ENCODE data around the gene DCD.
"Not testable (repeated sequence)": the region's sequence is repeated elsewhere in the genome, so short reads cannot be mapped to it uniquely, and the experiment has no call there.

DCD gene

GRCh38 chr12:54653025-54653424, 4.9 kb upstream of the DCD start:
- DNase-seq (ENCODE audit: low read depth in 2 of 2) = no peak

- DNase-seq (ENCODE audit: low read depth in 2 of 2) = no peak
Observed at GRCh38 chr12:54650889-54651288, 2.7 kb upstream of the DCD start.

DNA sequence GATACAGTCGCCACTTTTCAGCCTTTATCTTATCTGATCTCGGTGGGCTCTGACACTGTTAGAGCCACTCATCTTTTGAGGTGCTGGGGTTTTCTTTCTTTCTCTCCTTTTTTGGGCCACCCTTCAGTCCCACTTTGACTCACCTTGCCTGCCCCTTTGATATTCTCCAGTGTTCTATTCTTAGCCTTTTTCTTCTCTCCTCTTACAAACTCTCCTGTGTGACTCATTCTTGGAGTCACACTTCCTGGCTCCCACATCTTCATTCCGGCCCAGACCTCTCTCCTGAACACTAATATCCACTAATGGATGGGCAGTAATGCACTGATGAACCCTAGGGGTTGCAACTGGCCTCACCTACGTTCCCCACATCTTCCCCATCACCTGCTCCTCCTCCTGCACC, 2.2 kb upstream of the DCD start:
- no peak for DNase-seq (ENCODE audit: low read depth in 2 of 2)

DNA sequence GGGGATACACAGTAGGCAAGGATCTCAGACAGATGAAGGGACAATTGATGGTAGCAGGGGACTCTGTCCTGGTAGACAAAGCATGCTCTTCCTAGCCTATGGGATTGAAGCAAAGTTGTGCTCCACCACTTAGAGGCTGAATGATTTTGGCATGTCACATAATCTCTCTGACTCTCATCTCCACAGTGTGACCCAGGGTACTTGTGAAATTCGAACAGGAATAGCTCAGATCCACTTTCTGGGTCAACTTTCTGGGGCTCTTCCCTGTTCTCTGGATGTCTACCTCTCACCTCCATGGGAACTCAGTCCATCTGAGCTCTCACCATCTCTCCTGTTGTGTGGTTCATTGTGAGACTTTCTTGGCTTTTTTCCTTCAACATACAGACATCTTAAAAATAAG, 1.7 kb upstream of the DCD start:
- no peak for DNase-seq (ENCODE audit: low read depth in 2 of 2)

DNA sequence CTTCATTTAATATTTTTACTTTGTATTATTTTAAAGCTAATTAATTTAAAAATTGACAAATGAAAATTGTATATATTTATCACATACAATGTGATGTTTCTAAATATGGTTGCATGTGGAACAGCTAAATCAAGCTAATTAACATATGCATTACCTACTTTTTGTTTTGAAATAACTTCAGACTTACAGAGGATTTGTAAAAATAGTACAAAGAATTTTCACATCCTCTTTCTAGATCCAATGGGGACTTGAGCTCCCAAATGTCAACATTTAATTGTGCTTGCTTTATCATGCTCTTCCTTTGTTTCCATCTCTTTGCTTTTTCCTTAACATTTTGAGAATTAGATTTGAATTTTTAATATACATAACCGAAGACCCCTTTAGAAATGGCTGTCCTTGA, 6.6 kb downstream of the DCD start:
- DNase-seq (ENCODE audit: low read depth in 2 of 2) = no peak

GRCh38 chr12:54641089-54641488, 7.1 kb downstream of the DCD start:
- DNase-seq (ENCODE audit: low read depth in 2 of 2) = no peak

DNA sequence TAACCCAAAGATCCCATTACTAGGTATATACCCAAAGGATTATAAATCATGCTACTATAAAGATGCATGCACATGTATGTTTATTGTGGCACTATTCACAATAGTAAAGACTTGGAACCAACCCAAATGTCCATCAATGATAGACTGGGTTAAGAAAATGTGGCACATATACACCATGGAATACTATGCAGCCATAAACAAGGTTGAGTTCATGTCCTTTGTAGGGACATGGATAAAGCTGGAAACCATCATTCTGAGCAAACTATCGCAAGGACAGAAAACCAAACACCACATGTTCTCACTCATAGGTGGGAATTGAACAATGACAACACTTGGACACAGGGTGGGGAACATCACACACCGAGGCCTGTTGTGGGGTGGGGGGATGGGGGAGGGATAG, 9.1 kb downstream of the DCD start:
- not testable (repeated sequence) for DNase-seq (ENCODE audit: low read depth in 2 of 2)

GRCh38 chr12:54634795-54635194, 13.4 kb downstream of the DCD start, which contains the start of gene LACRT:
LACRT (minus strand) TSS chr12:54634895; CDS start chr12:54634841, 54 bp downstream.
- no peak for DNase-seq (ENCODE audit: low read depth in 2 of 2)

- DNase-seq (ENCODE audit: low read depth in 2 of 2) = no peak
Observed at GRCh38 chr12:54631988-54632728, 16.0 kb downstream of the DCD start.

- DNase-seq (ENCODE audit: low read depth in 2 of 2) = no peak
Observed at GRCh38 chr12:54631551-54631950, 16.6 kb downstream of the DCD start.

DNA sequence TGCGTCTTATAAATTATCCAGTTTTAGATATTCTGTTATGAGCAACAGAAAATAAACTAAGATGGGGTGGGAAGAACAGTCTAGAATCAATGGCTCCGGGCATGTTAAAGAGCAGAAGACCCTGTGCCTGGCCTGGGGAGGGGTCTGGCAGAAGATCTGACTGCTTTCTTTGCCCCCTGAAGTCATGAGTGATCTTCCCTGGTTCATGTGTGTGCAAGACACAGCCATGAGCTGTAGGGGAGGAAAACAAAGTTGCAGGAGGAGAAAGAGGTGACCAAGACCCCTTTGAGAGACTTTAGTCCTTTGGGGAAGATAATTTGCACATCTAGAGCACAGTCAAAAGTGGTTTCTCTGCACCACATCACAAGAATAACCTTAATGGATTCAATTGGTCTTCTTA, 18.2 kb downstream of the DCD start:
- no peak for DNase-seq (ENCODE audit: low read depth in 2 of 2)

GRCh38 chr12:54628186-54628846, 19.8 kb downstream of the DCD start:
- no peak for DNase-seq (ENCODE audit: low read depth in 2 of 2)

DNA sequence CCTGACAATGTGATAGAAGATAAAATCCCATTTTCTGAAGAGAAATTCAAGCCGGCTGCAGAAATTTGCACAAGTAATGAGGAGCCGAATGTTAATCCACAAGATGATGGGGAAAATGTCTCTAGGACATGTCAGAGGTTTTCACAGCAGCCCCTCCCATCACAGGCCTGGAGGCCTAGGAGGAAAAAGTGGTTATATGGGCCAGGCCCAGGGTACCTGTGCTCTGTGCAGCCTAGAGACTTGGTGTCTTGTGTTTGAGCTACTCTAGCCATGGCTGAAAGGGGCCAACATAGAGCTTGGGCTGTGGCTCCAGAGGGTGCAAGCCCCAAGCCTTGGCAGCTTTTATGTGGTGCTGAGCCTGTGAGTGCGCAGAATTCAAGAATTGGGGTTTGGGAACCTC, 20.9 kb downstream of the DCD start:
- no peak for DNase-seq (ENCODE audit: low read depth in 2 of 2)

DNA sequence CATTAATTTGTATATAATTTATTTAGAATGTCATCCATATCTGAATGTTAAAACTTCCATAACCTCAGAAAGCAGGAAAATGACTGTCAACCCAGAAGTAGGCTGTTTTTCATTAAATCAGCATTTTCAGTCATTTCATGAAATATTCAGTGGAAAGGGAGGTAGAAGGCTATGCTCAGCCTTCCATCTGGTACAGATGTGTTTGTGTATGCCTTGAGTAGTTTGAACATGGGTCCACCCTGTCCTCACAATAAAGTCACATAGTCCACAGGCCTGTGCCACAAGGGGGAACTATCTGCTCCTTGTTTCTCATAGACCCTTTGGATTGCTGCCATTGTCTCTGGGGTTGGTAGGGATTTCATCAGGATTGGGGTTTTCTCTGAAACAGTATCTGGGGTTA, 22.6 kb downstream of the DCD start:
- no peak for DNase-seq (ENCODE audit: low read depth in 2 of 2)

- no peak for DNase-seq (ENCODE audit: low read depth in 2 of 2)
Observed at GRCh38 chr12:54624315-54625279, 23.6 kb downstream of the DCD start.

DNA sequence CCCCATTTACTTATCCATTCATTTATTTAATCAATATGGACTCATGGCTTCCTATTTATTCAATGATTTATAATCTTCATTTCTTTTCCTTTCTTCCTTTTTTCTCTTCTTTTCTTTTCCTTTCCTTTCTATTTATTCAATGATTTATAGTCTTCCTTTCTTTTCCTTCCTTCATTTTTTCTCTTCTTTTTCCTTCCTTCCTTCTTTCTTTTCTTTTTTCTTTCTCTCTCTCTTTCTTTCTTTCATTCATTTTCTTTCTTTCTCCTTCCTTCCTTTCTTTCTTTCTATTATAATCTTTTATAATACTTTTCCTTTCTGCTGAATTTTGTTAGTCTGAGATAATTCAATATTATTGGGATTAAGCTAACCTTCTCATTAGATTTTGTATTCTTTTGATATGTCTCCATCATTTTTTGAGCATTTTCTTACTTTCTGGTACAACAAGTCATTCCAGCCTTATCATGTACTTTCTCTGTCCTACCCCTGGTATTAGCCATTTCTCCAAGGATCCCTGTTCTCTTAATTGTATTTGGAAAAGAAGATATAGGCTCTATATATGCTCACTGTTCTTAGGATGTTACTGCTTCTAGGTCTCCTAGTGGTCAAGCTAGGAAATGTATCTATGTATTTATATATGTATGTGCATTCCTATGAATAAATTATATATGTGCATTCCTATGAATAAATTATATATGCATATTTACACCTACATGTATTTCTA, 25.5 kb downstream of the DCD start:
- DNase-seq (ENCODE audit: low read depth in 2 of 2) = no peak

DNA sequence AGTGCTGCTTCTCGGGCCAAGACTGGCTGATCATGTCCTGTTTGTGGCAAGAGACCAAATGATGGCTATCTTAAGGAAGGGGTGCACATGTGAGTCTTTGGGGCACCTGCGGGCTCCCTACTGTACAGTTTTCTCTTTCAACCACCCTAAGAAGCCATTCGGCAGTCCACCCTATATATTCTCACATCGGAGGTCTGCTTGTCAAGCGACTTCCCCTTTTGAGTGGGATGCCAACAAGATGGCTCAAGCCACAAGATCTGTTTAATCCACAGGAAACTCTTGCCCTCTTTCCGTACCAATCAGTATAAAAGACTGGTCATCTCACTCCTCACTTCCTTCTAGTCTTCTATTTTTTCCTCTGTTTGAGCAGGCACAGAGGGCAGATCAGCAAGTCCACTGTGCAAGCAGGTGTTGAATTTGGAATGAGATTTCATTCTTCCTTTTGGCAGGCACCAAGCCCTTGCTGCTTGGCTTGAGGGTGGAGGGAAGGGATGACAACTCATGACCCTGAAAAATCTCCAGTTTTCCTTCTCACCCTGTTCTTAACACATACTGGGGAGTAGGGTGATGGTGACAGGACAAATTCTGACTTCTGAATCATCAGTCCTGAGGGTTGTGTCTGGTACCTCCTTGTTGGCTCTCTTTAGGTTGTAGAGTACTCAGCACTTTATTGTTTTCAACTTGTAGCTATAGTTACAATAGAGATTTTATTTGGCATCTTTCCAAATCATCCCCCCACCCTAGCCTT, 31.1 kb downstream of the DCD start:
- no peak for DNase-seq (ENCODE audit: low read depth in 2 of 2)

DNA sequence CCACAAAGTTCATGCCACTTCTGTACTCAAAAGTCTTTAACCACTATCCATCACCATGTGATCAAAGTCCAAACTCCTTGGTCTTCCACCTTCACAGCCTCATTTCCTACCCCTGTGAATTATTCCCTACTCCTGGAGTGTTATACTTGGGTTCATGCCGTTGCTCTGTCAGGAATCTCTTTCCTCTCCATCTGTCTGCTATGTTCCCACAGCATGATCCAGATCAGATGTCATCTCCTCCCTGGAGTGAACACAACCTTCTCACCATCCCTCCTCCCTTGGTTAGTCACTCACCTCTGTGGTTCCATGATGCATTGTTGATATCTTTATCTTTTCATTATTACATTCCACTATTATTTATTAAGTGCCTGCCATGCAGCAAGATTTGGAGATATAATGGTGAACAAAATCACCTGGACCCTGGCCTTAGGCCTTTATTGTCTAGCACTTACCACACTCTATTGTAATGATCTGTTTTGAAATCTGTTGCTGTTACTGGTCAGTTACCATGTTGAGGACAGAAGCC, 35.9 kb downstream of the DCD start:
- no peak for DNase-seq (ENCODE audit: low read depth in 2 of 2)

- DNase-seq (ENCODE audit: low read depth in 2 of 2) = no peak
Observed at GRCh38 chr12:54611715-54612149, 36.4 kb downstream of the DCD start.

DNA sequence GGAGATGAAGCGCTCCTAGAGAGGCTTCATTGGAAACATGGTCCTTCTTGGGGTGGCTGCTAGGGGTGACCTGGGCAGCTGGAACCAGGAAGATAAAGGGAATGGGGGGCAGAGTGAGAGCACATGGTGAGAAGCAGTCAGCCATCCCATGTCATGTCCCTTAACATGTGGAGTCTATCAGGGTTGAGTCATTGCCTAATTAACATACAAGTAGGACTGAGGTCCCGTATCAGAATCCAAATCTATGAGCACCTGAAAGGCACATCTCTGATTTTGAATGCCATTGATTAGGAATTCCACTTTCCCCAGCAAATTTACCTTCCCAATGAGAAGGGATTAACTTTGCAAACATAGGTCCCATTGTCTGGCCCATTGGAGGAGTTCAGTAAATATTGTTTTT, 39.4 kb downstream of the DCD start:
- no peak for DNase-seq (ENCODE audit: low read depth in 2 of 2)

DNA sequence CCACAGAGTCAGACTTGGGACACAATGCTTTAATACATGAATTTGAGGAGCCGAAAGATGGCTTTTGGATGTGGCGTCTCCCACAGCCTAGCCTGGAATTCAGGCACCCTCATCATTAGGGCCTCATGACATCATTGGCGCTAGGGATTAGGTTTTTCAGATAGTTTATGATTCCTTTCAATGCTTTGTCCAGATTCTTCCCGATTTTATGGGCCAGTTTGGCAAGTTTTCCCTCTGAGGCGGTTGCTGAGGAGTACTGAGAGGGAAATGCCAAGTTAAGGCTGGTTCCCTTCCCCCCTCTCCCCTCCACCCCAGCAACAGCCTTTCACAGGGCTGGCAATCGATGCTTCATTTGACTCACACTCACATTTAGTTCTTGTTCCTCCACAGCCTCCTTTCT, 40.0 kb downstream of the DCD start:
- DNase-seq (ENCODE audit: low read depth in 2 of 2) = no peak
